ENCODE data around the gene CTNS. TPM values are rescaled to one million over a fixed set of nuclear protein-coding genes. Genes with fewer than 3 reads are reported as not detected.
"Not testable (repeated sequence)": the region's sequence is repeated elsewhere in the genome, so short reads cannot be mapped to it uniquely, and the experiment has no call there.

Gene CTNS
- polyA plus RNA-seq, 1 donor, result 10.4 TPM

- DNase-seq, result no peak
These were observed 52.3 kb downstream of the CTNS start for GRCh38 chr17:3688852-3689261.

- no peak for DNase-seq
These were observed 52.9 kb downstream of the CTNS start for GRCh38 chr17:3689262-3690093.

DNA sequence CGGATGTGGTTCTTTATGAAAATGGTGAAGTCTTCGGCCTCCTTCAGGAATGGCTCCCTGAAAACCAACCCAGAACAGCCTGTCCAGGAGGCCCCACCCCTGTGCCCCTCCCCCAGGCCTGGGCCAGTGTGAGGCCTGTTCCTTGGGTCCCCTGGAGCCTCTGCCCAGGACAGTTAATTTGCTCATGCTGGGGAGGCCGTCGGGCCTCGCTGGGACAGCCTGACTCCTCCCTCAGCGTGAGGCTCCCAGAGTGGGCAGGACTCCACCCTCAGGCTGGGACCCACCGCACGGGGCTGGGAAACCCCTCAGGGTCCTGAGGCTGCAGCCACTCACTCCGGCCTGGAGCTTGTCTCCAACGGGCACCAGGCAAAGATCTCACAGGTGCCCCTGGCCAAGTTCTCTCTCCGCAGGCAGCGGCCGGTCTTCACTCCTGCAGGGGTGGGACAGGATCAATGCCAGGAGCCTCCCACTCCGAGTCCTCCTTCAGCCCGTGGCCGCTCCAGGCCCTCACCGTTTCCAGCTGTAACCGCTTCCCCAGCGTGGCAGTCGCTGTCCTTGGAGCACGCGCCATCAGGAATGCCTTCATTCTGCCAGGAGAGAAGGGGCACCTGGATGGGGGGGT, 53.6 kb downstream of the CTNS start:
- DNase-seq, result no peak

DNA sequence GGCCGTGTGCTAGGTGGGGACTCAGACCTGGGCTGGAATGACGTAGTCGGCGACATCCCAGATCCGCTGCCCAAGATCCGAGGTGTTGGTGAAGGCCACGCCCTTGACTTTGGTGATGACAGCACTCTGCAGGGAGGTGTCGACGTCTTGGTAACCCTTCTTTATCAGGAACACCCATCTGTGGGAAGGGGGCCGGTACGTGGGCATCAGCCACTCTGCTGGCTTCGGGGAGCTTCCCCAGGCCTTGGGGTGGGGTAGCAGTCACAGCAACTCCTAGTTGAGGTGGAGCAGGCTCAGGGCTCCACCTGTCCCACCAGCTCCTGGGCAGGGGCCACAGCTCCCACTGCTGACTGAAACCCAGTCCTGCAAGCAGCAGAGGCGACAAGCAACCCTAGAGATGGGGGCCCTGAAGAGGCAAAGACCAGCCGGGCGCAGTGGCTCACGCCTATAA, 55.1 kb downstream of the CTNS start:
- DNase-seq, result no peak

- DNase-seq, result no peak
These were observed 55.8 kb downstream of the CTNS start for GRCh38 chr17:3692346-3692745.

DNA sequence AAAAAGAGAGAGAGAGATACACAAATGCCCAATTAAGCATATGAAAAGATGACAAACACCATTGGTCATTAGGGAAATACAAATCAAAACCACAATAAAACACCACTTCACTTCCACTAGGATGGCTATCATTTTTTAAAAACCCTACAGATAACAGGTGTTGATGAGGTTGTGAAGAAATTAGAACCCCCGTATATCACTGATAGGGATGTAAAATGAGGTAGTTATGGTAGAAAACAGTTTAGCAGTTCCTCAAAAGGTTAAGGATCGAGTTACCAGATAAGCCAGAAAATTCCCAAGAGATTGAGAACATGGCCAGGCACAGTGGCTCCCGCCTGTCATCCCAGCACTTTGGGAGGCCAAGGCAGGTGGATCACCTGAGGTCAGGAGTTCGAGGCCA, 56.6 kb downstream of the CTNS start:
- DNase-seq, result no peak

GRCh38 chr17:3693829-3694231, 57.3 kb downstream of the CTNS start:
- no peak for DNase-seq

GRCh38 chr17:3695129-3695722, 58.7 kb downstream of the CTNS start:
- no peak for DNase-seq

GRCh38 chr17:3695723-3696411, 59.3 kb downstream of the CTNS start, which contains the start of gene P2RX5:
Gene P2RX5, minus strand, starts transcription at chr17:3696155. Its CDS starts 150 bp downstream, at chr17:3696005.
- DNase-seq, result no peak

DNA sequence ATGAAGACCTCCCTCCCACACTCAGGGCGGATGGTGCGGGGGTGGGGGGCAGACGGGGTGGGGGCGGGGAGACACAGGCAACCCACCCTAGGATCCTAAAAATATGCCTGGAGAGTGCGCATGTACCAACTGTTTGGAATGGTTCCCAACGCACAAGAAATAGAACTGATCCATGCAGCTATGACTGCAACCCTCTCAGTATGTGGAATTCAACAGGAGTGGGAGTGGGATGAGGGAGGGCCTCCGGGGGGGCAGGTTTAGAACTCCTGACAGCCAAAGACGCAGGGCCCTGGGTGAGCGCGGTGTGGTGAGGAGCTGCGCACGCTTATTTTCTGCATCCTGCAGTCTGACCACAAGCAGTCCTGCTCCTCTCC, 60.5 kb downstream of the CTNS start:
- no peak for DNase-seq

DNA sequence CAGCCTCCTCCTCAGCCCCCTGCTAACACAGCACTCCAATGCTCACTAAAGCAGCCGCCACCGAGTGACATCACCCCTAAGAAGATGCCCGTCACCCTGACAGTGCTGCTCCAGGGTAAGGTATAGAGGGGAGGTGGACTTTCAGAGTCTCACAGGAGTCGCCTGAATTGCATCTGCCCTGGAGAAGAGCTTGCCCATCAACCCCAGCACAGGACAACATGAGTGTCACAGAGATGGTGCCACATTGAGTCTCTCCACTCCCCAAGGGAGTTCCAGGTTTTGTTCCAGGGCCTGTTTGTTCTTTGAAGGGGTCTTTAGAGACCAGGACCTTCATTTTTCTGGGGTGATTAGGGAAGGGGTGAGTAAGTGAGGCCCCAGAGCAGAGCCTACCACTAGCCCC, 61.6 kb downstream of the CTNS start:
- DNase-seq, result no peak

- DNase-seq, result no peak
These were observed 63.4 kb downstream of the CTNS start for GRCh38 chr17:3699951-3700350.

- DNase-seq, result not testable (repeated sequence)
These were observed 65.5 kb downstream of the CTNS start for GRCh38 chr17:3702041-3702539.

DNA sequence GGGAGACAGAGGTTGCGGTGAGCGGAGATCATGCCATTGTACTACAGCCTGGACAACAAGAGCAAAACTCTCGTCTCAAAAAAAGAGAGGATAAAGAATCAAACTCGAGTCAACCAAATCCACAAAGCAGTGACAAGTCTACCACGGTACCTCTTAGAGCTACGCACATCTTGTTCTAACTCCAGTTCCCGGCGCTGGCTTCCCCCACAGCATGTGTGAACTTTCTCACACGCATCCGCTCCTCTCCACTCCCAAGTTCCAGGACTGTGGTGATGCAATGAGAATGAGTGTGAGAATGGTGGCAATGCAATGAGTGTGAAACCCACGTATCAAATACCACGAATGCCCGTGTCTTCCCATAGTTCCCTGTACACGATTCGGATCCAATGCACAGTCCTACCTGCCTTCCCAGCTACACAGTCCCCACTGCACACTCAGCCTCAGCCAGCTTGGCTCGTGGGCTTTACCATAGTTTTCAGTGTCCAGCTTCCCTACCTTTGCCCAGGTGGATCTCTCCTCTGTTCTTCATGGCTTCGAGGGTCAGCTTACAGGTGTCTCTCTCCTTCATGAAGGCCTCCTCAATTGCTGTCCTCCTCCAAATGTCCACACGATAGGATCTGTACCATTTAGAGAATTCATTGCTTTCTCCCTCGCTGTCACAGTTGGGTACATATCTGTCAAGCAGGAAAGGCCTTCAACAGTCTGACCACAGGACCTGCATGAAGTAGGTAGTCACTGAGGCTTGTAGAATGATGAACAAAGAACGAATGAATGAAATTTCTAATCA, 68.6 kb downstream of the CTNS start:
- no peak for DNase-seq

DNA sequence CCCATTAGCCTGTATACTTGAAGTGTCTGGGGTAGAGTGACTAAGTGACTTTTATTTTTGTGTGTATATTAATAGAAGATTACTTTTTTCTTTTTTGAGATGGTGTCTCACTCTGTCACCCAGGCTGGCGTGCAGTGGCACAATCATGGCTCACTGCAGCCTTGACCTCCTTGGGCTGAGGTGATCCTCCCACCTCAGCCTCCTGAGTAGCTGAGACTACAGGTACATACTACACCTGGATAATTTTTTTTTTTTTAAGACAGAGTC, 69.1 kb downstream of the CTNS start:
- DNase-seq, result not testable (repeated sequence)

GRCh38 chr17:3708366-3708765, 71.8 kb downstream of the CTNS start:
- DNase-seq, result no peak

DNA sequence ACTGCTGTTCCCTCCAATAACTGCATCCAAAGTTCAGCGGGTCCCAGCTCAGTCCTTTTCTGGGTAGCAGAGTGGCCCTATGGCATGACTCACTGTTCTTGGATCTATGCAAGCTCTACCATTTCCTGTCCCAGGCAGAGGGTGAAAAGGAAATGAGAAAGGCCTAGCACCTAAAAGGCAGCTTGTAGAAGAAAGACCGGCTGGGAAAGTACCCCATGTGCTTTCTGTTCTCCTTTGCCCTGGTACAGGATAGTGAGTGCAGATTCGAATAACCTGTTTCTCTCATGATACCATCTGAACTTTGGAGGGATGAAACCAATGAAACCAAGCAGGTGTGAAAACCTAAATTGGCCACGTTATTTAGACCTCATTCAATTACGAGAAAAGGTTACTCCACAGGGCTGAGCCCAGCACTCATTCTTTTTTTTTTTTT, 74.4 kb downstream of the CTNS start:
- no peak for DNase-seq

Other genes starting within 250 kb of the CTNS start
- not detected for gene OR1E1, start 238.3 kb upstream of the CTNS start, polyA plus RNA-seq (ENCODE audit: insufficient read length)
- gene OR3A3, start 225.4 kb upstream of the CTNS start, polyA plus RNA-seq (ENCODE audit: insufficient read length), result not detected
- not detected for gene OR1E2, start 202.9 kb upstream of the CTNS start, polyA plus RNA-seq (ENCODE audit: insufficient read length)
- gene SPATA22, start 164.9 kb upstream of the CTNS start, polyA plus RNA-seq (ENCODE audit: insufficient read length), result 0.32 TPM
- 4.0 TPM for gene ASPA, start 160.8 kb upstream of the CTNS start, polyA plus RNA-seq (ENCODE audit: insufficient read length)
- gene TRPV3, start 78.9 kb upstream of the CTNS start, polyA plus RNA-seq (ENCODE audit: insufficient read length), result 1.2 TPM
- 7.5 TPM for gene TRPV1, start 27.3 kb upstream of the CTNS start, polyA plus RNA-seq (ENCODE audit: insufficient read length)
- gene SHPK, start 510 bp upstream of the CTNS start, polyA plus RNA-seq (ENCODE audit: insufficient read length), result 7.7 TPM
- gene TAX1BP3, start 31.8 kb downstream of the CTNS start, polyA plus RNA-seq (ENCODE audit: insufficient read length), result 47.5 TPM
- 44.2 TPM for gene EMC6, start 32.1 kb downstream of the CTNS start, polyA plus RNA-seq (ENCODE audit: insufficient read length)
- gene P2RX5, start 59.4 kb downstream of the CTNS start, polyA plus RNA-seq (ENCODE audit: insufficient read length), result 31.8 TPM
- gene HASPIN, start 87.1 kb downstream of the CTNS start, polyA plus RNA-seq (ENCODE audit: insufficient read length), result 6.2 TPM
- gene ITGAE, start 164.4 kb downstream of the CTNS start, polyA plus RNA-seq (ENCODE audit: insufficient read length), result 29.2 TPM
- 66.5 TPM for gene NCBP3, start 209.5 kb downstream of the CTNS start, polyA plus RNA-seq (ENCODE audit: insufficient read length)

All from hindlimb muscle (tissue), 1 donor.